ENCODE results near the gene THEMIS. TPM values are rescaled to one million over a fixed set of nuclear protein-coding genes. Genes with fewer than 3 reads are reported as not detected.

THEMIS gene
- total and polyA plus RNA-seq, 2 experiments from 2014 or later: not detected

DNA sequence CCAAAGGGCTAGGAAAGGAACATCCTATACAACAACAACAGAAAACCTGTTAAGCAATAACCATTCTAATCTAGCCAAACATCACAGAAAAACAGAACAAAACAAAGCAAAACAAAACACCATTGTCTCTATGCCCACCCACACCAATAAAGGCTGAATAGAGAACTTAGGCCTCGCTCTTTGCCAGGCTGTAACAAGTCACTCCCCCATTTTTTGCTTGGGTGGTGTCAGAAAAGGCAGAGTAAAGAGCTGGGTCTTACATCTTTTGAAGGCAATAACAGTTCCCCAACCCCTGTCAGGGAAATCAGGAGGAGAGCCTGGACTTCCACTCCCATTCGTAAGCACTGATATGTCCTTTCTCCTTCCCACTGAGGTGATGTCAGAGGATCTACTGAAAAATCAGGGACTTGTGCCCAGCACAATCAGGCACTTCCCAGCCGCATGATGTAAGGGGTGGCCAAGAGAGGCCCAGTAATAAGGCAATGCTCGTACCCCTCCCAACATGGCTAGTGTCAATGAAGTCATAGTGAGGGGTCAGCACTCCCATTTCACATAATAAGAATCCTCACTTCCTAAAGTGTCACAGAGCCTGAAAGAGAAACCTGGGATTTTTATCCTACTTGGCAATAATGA lies 31.0 kb downstream of the THEMIS start:
- H3K27me3 ChIP-seq (ENCODE audit: insufficient read depth): no peaks in the 10 kb centered on the region
- H3K4me1 ChIP-seq (ENCODE audit: insufficient read depth): no peaks in the 10 kb centered on the region
- Mint-ChIP-seq H3K4me3 (no peak overlapping the region), H3K27me3 (ENCODE audit: insufficient read depth, low read depth, poor library complexity) (no peaks in the 10 kb centered on the region), H3K36me3 (ENCODE audit: low read depth) (no peaks in the 10 kb centered on the region), H3K4me1 (no peaks in the 10 kb centered on the region), H3K9me3 (0 out of 3 replicates have a peak, but pooled peaks cover 3% of the 10 kb centered on the region), H3K27ac (peak overlapping the region; percentile 23; the same call in 1 of the 2 replicates)
- no peaks in the 10 kb centered on the region for H4K20me1 ChIP-seq (replicated peaks; ENCODE audit: insufficient read depth)
- H3K4me3 ChIP-seq: no peak overlapping the region
- TF ChIP-seq POLR2AphosphoS5 (IDR thresholded peaks at IDR 0.05; ENCODE audit: low read depth) (no peak), EZH2 (IDR thresholded peaks at IDR 0.05; ENCODE audit: low read depth, unreplicated experiment) (no peak), EZH2phosphoT487 (IDR thresholded peaks at IDR 0.05; ENCODE audit: unreplicated experiment) (no peak), JUNB (IDR thresholded peaks at IDR 0.05; ENCODE audit: unreplicated experiment) (no peak), REST (IDR thresholded peaks at IDR 0.05; ENCODE audit: unreplicated experiment) (no peak), STAT1 (IDR thresholded peaks at IDR 0.05; ENCODE audit: unreplicated experiment) (no peak), NANOG (IDR thresholded peaks at IDR 0.05; ENCODE audit: borderline replicate concordance) (no peak), ZNF114 (CRISPR knock-in tag; IDR thresholded peaks at IDR 0.05) (no peak), ZNF331 (CRISPR knock-in tag; IDR thresholded peaks at IDR 0.05; ENCODE audit: low read depth) (no peak), CREB1 (CRISPR knock-in tag; IDR thresholded peaks at IDR 0.05; ENCODE audit: low read depth) (no peak)
- TF ChIP-seq, protein P1, sequence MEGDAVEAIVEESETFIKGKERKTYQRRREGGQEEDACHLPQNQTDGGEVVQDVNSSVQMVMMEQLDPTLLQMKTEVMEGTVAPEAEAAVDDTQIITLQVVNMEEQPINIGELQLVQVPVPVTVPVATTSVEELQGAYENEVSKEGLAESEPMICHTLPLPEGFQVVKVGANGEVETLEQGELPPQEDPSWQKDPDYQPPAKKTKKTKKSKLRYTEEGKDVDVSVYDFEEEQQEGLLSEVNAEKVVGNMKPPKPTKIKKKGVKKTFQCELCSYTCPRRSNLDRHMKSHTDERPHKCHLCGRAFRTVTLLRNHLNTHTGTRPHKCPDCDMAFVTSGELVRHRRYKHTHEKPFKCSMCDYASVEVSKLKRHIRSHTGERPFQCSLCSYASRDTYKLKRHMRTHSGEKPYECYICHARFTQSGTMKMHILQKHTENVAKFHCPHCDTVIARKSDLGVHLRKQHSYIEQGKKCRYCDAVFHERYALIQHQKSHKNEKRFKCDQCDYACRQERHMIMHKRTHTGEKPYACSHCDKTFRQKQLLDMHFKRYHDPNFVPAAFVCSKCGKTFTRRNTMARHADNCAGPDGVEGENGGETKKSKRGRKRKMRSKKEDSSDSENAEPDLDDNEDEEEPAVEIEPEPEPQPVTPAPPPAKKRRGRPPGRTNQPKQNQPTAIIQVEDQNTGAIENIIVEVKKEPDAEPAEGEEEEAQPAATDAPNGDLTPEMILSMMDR (conservative IDR thresholded peaks at IDR 0.05; ENCODE audit: low read depth in 2 of 2): no peak
- TF ChIP-seq, protein P2, sequence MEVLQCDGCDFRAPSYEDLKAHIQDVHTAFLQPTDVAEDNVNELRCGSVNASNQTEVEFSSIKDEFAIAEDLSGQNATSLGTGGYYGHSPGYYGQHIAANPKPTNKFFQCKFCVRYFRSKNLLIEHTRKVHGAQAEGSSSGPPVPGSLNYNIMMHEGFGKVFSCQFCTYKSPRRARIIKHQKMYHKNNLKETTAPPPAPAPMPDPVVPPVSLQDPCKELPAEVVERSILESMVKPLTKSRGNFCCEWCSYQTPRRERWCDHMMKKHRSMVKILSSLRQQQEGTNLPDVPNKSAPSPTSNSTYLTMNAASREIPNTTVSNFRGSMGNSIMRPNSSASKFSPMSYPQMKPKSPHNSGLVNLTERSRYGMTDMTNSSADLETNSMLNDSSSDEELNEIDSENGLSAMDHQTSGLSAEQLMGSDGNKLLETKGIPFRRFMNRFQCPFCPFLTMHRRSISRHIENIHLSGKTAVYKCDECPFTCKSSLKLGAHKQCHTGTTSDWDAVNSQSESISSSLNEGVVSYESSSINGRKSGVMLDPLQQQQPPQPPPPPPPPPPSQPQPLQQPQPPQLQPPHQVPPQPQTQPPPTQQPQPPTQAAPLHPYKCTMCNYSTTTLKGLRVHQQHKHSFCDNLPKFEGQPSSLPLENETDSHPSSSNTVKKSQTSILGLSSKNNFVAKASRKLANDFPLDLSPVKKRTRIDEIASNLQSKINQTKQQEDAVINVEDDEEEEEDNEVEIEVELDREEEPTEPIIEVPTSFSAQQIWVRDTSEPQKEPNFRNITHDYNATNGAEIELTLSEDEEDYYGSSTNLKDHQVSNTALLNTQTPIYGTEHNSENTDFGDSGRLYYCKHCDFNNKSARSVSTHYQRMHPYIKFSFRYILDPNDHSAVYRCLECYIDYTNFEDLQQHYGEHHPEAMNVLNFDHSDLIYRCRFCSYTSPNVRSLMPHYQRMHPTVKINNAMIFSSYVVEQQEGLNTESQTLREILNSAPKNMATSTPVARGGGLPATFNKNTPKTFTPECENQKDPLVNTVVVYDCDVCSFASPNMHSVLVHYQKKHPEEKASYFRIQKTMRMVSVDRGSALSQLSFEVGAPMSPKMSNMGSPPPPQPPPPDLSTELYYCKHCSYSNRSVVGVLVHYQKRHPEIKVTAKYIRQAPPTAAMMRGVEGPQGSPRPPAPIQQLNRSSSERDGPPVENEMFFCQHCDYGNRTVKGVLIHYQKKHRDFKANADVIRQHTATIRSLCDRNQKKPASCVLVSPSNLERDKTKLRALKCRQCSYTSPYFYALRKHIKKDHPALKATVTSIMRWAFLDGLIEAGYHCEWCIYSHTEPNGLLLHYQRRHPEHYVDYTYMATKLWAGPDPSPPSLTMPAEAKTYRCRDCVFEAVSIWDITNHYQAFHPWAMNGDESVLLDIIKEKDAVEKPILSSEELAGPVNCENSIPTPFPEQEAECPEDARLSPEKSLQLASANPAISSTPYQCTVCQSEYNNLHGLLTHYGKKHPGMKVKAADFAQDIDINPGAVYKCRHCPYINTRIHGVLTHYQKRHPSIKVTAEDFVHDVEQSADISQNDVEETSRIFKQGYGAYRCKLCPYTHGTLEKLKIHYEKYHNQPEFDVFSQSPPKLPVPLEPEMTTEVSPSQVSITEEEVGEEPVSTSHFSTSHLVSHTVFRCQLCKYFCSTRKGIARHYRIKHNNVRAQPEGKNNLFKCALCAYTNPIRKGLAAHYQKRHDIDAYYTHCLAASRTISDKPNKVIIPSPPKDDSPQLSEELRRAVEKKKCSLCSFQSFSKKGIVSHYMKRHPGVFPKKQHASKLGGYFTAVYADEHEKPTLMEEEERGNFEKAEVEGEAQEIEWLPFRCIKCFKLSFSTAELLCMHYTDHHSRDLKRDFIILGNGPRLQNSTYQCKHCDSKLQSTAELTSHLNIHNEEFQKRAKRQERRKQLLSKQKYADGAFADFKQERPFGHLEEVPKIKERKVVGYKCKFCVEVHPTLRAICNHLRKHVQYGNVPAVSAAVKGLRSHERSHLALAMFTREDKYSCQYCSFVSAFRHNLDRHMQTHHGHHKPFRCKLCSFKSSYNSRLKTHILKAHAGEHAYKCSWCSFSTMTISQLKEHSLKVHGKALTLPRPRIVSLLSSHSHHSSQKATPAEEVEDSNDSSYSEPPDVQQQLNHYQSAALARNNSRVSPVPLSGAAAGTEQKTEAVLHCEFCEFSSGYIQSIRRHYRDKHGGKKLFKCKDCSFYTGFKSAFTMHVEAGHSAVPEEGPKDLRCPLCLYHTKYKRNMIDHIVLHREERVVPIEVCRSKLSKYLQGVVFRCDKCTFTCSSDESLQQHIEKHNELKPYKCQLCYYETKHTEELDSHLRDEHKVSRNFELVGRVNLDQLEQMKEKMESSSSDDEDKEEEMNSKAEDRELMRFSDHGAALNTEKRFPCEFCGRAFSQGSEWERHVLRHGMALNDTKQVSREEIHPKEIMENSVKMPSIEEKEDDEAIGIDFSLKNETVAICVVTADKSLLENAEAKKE (CRISPR knock-in tag; IDR thresholded peaks at IDR 0.05): no peak
- TF ChIP-seq, protein P3, sequence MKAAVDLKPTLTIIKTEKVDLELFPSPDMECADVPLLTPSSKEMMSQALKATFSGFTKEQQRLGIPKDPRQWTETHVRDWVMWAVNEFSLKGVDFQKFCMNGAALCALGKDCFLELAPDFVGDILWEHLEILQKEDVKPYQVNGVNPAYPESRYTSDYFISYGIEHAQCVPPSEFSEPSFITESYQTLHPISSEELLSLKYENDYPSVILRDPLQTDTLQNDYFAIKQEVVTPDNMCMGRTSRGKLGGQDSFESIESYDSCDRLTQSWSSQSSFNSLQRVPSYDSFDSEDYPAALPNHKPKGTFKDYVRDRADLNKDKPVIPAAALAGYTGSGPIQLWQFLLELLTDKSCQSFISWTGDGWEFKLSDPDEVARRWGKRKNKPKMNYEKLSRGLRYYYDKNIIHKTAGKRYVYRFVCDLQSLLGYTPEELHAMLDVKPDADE (IDR thresholded peaks at IDR 0.05): no peak
- no peaks in the 10 kb centered on the region for H3K9me2 ChIP-seq (ENCODE audit: insufficient read depth)
- DNase-seq (ENCODE audit: low spot score) (no peak), ATAC-seq (no peak; the same call in 2 of the 3 replicates)
- H3K4me2 ChIP-seq: no peak overlapping the region
- H3K27ac ChIP-seq (ENCODE audit: low read depth): no peak overlapping the region
- no peaks in the 10 kb centered on the region for H3F3A ChIP-seq (replicated peaks; ENCODE audit: low read depth)
- H2AFZ ChIP-seq: peak overlapping the region; percentile 44; the same call in 1 of the 2 replicates
- no peaks in the 10 kb centered on the region for H3K79me2 ChIP-seq (replicated peaks; ENCODE audit: insufficient read depth)
- H3K36me3 ChIP-seq (ENCODE audit: insufficient read depth): no peaks in the 10 kb centered on the region
